ENCODE results near the gene VPS52.

DNA sequence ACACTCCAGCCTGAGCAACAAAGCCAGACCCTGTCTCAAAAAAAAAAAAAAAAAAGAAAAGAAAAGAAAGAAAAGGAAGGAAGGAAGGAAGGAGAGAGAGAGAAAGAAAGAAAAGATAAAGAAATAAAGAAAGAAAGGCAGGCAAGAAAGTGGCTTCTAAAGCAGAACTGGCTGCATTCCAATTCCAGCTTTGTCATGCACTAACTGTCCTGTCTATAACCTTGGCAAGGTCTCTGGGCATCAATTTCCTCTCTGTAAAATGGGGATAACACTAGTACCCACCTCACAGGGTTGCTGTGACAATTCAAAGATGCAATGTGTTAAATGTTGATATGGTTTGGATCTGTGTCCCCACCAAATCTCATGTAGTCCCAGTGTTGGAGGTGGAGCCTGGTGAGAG, 35.3 kb downstream of the VPS52 start:
- TF ChIP-seq, protein P1, sequence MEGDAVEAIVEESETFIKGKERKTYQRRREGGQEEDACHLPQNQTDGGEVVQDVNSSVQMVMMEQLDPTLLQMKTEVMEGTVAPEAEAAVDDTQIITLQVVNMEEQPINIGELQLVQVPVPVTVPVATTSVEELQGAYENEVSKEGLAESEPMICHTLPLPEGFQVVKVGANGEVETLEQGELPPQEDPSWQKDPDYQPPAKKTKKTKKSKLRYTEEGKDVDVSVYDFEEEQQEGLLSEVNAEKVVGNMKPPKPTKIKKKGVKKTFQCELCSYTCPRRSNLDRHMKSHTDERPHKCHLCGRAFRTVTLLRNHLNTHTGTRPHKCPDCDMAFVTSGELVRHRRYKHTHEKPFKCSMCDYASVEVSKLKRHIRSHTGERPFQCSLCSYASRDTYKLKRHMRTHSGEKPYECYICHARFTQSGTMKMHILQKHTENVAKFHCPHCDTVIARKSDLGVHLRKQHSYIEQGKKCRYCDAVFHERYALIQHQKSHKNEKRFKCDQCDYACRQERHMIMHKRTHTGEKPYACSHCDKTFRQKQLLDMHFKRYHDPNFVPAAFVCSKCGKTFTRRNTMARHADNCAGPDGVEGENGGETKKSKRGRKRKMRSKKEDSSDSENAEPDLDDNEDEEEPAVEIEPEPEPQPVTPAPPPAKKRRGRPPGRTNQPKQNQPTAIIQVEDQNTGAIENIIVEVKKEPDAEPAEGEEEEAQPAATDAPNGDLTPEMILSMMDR (IDR thresholded peaks at IDR 0.05; ENCODE audit: insufficient read depth, low read length), result no peak
- TF ChIP-seq POLR2AphosphoS5 (IDR thresholded peaks at IDR 0.05; ENCODE audit: low read depth) (no peak), GABPA (IDR thresholded peaks at IDR 0.05; ENCODE audit: low read depth) (no peak)
- TF ChIP-seq, protein P2, sequence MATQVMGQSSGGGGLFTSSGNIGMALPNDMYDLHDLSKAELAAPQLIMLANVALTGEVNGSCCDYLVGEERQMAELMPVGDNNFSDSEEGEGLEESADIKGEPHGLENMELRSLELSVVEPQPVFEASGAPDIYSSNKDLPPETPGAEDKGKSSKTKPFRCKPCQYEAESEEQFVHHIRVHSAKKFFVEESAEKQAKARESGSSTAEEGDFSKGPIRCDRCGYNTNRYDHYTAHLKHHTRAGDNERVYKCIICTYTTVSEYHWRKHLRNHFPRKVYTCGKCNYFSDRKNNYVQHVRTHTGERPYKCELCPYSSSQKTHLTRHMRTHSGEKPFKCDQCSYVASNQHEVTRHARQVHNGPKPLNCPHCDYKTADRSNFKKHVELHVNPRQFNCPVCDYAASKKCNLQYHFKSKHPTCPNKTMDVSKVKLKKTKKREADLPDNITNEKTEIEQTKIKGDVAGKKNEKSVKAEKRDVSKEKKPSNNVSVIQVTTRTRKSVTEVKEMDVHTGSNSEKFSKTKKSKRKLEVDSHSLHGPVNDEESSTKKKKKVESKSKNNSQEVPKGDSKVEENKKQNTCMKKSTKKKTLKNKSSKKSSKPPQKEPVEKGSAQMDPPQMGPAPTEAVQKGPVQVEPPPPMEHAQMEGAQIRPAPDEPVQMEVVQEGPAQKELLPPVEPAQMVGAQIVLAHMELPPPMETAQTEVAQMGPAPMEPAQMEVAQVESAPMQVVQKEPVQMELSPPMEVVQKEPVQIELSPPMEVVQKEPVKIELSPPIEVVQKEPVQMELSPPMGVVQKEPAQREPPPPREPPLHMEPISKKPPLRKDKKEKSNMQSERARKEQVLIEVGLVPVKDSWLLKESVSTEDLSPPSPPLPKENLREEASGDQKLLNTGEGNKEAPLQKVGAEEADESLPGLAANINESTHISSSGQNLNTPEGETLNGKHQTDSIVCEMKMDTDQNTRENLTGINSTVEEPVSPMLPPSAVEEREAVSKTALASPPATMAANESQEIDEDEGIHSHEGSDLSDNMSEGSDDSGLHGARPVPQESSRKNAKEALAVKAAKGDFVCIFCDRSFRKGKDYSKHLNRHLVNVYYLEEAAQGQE (IDR thresholded peaks at IDR 0.05; ENCODE audit: insufficient replicate concordance, low read depth), result no peak

All from HL-60 (cell line).